GM19438 (cell line): ENCODE data around the gene MAPK1.
A peak's percentile ranks its signal among the peaks of the same experiment; 100 is the strongest.
"Not testable (repeated sequence)": the region's sequence is repeated elsewhere in the genome, so short reads cannot be mapped to it uniquely, and the experiment has no call there.

Source experiments
- ATAC-seq: cut with Tn5 transposase; IDR thresholded peaks from one replicate; pipeline ENCODE4 v1.9.1; 2021; ENCODE audit warnings: low read depth; ENCODE audit not compliant: unreplicated experiment

The MAPK1 gene

GRCh38 chr22:21867528-21868266 is at the start of gene MAPK1:
Gene MAPK1, minus strand, starts transcription at chr22:21867645. Its CDS starts 205 bp downstream, at chr22:21867440.
- peak; percentile 78 for ATAC-seq

GRCh38 chr22:21916309-21916918 is 49.0 kb upstream of the MAPK1 start:
- ATAC-seq: no peak

- ATAC-seq: no peak
Measured at GRCh38 chr22:21915624-21916308, 48.3 kb upstream of the MAPK1 start.

GRCh38 chr22:21914033-21914642 is 46.7 kb upstream of the MAPK1 start:
- ATAC-seq: not testable (repeated sequence)

GRCh38 chr22:21910367-21910766 is 42.9 kb upstream of the MAPK1 start:
- not testable (repeated sequence) for ATAC-seq

GRCh38 chr22:21909871-21910270 is 42.4 kb upstream of the MAPK1 start:
- no peak for ATAC-seq

GRCh38 chr22:21907638-21908522 is 40.4 kb upstream of the MAPK1 start:
- no peak for ATAC-seq

- not testable (repeated sequence) for ATAC-seq
Measured at GRCh38 chr22:21905234-21905633, 37.8 kb upstream of the MAPK1 start.

- ATAC-seq: no peak
Measured at GRCh38 chr22:21904250-21904789, 36.9 kb upstream of the MAPK1 start.

- ATAC-seq: no peak
Measured at GRCh38 chr22:21903283-21903682, 35.8 kb upstream of the MAPK1 start.

- no peak for ATAC-seq
Measured at GRCh38 chr22:21902296-21903087, 35.0 kb upstream of the MAPK1 start.

GRCh38 chr22:21898354-21898896 is 31.0 kb upstream of the MAPK1 start:
- ATAC-seq: no peak

GRCh38 chr22:21896951-21897513 is 29.6 kb upstream of the MAPK1 start:
- ATAC-seq: no peak

GRCh38 chr22:21896275-21896674 is 28.8 kb upstream of the MAPK1 start:
- not testable (repeated sequence) for ATAC-seq

GRCh38 chr22:21894799-21895198 is 27.4 kb upstream of the MAPK1 start:
- ATAC-seq: no peak

GRCh38 chr22:21889251-21889990 is 22.0 kb upstream of the MAPK1 start:
- no peak for ATAC-seq

GRCh38 chr22:21887841-21888240 is 20.4 kb upstream of the MAPK1 start:
- ATAC-seq: no peak

- ATAC-seq: not testable (repeated sequence)
Measured at GRCh38 chr22:21883930-21884329, 16.5 kb upstream of the MAPK1 start.
